ENCODE results near the gene DZANK1. TPM values are rescaled to one million over a fixed set of nuclear protein-coding genes. Genes with fewer than 3 reads are reported as not detected.

DZANK1 gene
- total RNA-seq, 1 donor, result 1.4 TPM

- no peak for TF ChIP-seq CTCF (IDR thresholded peaks at IDR 0.05; ENCODE audit: extremely low read depth, low read depth, low read length)
- no peak for DNase-seq (ENCODE audit: insufficient read length, low spot score, missing footprints)
- Histone ChIP-seq H3K79me2 (ENCODE audit: insufficient read depth, low read length) (peaks cover 3% of the 10 kb centered on the region), H3K9me3 (ENCODE audit: low read depth, low read length) (no peaks in the 10 kb centered on the region), H3K4me1 (ENCODE audit: insufficient read depth, low read length) (peaks cover 10% of the 10 kb centered on the region), H3K4me3 (ENCODE audit: insufficient read depth, low read length) (peak overlapping the region; percentile 87), H3K27me3 (ENCODE audit: insufficient read depth, low read length) (no peaks in the 10 kb centered on the region), H3K4me2 (ENCODE audit: insufficient read depth, low read length) (peak overlapping the region; percentile 85), H3K36me3 (ENCODE audit: insufficient read depth, low read length) (peaks cover 5% of the 10 kb centered on the region), H3K27ac (ENCODE audit: low read depth, low read length) (no peak overlapping the region), H2AFZ (ENCODE audit: low read length) (peak overlapping the region; percentile 90), H4K20me1 (ENCODE audit: insufficient read depth, low read length) (no peaks in the 10 kb centered on the region)
Observed at GRCh38 chr20:18497603-18498002, 30.8 kb upstream of the DZANK1 start.

- Histone ChIP-seq H3K9me3 (ENCODE audit: low read depth, low read length) (no peaks in the 10 kb centered on the region), H2AFZ (ENCODE audit: low read length) (peak within 1 kb of the TSS; percentile 90), H3K4me3 (ENCODE audit: insufficient read depth, low read length) (peak within 1 kb of the TSS; percentile 87), H3K27ac (ENCODE audit: low read depth, low read length) (no peak within 1 kb of the TSS), H3K79me2 (ENCODE audit: insufficient read depth, low read length) (peaks cover 3% of the 10 kb centered on the region), H3K27me3 (ENCODE audit: insufficient read depth, low read length) (no peaks in the 10 kb centered on the region), H3K4me2 (ENCODE audit: insufficient read depth, low read length) (peak within 1 kb of the TSS; percentile 85), H4K20me1 (ENCODE audit: insufficient read depth, low read length) (no peaks in the 10 kb centered on the region), H3K4me1 (ENCODE audit: insufficient read depth, low read length) (peaks cover 10% of the 10 kb centered on the region), H3K36me3 (ENCODE audit: insufficient read depth, low read length) (peaks cover 5% of the 10 kb centered on the region)
- DNase-seq (ENCODE audit: insufficient read length, low spot score, missing footprints), result peak; percentile 94
- no peak for TF ChIP-seq CTCF (IDR thresholded peaks at IDR 0.05; ENCODE audit: extremely low read depth, low read depth, low read length)
Observed at GRCh38 chr20:18496740-18497592, 30.1 kb upstream of the DZANK1 start, which contains the start of gene RBBP9. RBBP9 (minus strand) TSS chr20:18497225; CDS start chr20:18497167, 58 bp downstream.

- Histone ChIP-seq H3K27ac (ENCODE audit: low read depth, low read length) (no peak overlapping the region), H3K4me1 (ENCODE audit: insufficient read depth, low read length) (peaks cover 10% of the 10 kb centered on the region), H3K79me2 (ENCODE audit: insufficient read depth, low read length) (peaks cover 3% of the 10 kb centered on the region), H4K20me1 (ENCODE audit: insufficient read depth, low read length) (no peaks in the 10 kb centered on the region), H3K27me3 (ENCODE audit: insufficient read depth, low read length) (no peaks in the 10 kb centered on the region), H2AFZ (ENCODE audit: low read length) (peak overlapping the region; percentile 90), H3K36me3 (ENCODE audit: insufficient read depth, low read length) (peaks cover 5% of the 10 kb centered on the region), H3K9me3 (ENCODE audit: low read depth, low read length) (no peaks in the 10 kb centered on the region), H3K4me3 (ENCODE audit: insufficient read depth, low read length) (peak overlapping the region; percentile 87), H3K4me2 (ENCODE audit: insufficient read depth, low read length) (peak overlapping the region; percentile 85)
- DNase-seq (ENCODE audit: insufficient read length, low spot score, missing footprints), result no peak
- TF ChIP-seq CTCF (IDR thresholded peaks at IDR 0.05; ENCODE audit: extremely low read depth, low read depth, low read length), result no peak
Observed at GRCh38 chr20:18496042-18496441, 29.2 kb upstream of the DZANK1 start.

- H3K36me3 ChIP-seq (ENCODE audit: insufficient read depth, low read length), result peaks cover 27% of the 10 kb centered on the region
Observed at GRCh38 chr20:18488301-18488700, 21.5 kb upstream of the DZANK1 start.

More at GRCh38 chr20:18488301-18488700, 21.5 kb upstream of the DZANK1 start:
- Histone ChIP-seq H3K27me3 (ENCODE audit: insufficient read depth, low read length) (no peaks in the 10 kb centered on the region), H3K27ac (ENCODE audit: low read depth, low read length) (no peak overlapping the region), H4K20me1 (ENCODE audit: insufficient read depth, low read length) (no peaks in the 10 kb centered on the region), H3K4me1 (ENCODE audit: insufficient read depth, low read length) (no peaks in the 10 kb centered on the region), H3K79me2 (ENCODE audit: insufficient read depth, low read length) (no peaks in the 10 kb centered on the region), H3K4me2 (ENCODE audit: insufficient read depth, low read length) (no peak overlapping the region), H3K9me3 (ENCODE audit: low read depth, low read length) (no peaks in the 10 kb centered on the region), H3K4me3 (ENCODE audit: insufficient read depth, low read length) (no peak overlapping the region), H2AFZ (ENCODE audit: low read length) (no peak overlapping the region)
- no peak for TF ChIP-seq CTCF (IDR thresholded peaks at IDR 0.05; ENCODE audit: extremely low read depth, low read depth, low read length)
- no peak for DNase-seq (ENCODE audit: insufficient read length, low spot score, missing footprints)

Measured in osteoblast (primary cell).